H9 (cell line): ENCODE results near the gene ERC2. TPM values are rescaled to one million over a fixed set of nuclear protein-coding genes. Genes with fewer than 3 reads are reported as not detected.

Experiments used
- DNase-seq: peaks from one replicate; pipeline ENCODE4 v3.0.0-alpha.2; 2017
- H2AFZ ChIP-seq: one replicate; pipeline ENCODE4 v1.6.1; 2013; ENCODE audit warnings: mild to moderate bottlenecking, low read length, control low read depth, moderate library complexity
- H2AK5ac ChIP-seq: 2 replicates; pipeline ENCODE4 v1.6.1; 2013; ENCODE audit warnings: low read length, control low read depth, mixed read lengths; ENCODE audit not compliant: insufficient read length
- H2BK120ac ChIP-seq: one replicate; pipeline ENCODE4 v1.6.1; 2013; ENCODE audit warnings: low read depth, mild to moderate bottlenecking, low read length, control low read depth, inconsistent platforms; ENCODE audit not compliant: poor library complexity, severe bottlenecking
- H2BK12ac ChIP-seq: 2 replicates; pipeline ENCODE4 v1.6.1; 2013; ENCODE audit warnings: low read length, control low read depth, mixed read lengths, low read depth; ENCODE audit not compliant: insufficient read length
- H2BK15ac ChIP-seq: 2 replicates; pipeline ENCODE4 v1.6.1; 2013; ENCODE audit warnings: low read depth, low read length, control low read depth
- H2BK20ac ChIP-seq: one replicate; pipeline ENCODE4 v1.6.1; 2013; ENCODE audit warnings: low read depth, mild to moderate bottlenecking, low read length, control low read depth, inconsistent platforms; ENCODE audit not compliant: poor library complexity, severe bottlenecking
- H2BK5ac ChIP-seq: 2 replicates; pipeline ENCODE4 v1.6.1; 2013; ENCODE audit warnings: low read length, control low read depth, mixed read lengths; ENCODE audit not compliant: insufficient read length
- H3K14ac ChIP-seq: 2 replicates; pipeline ENCODE4 v1.6.1; 2013; ENCODE audit warnings: low read length, control low read depth; ENCODE audit not compliant: insufficient read depth
- H3K18ac ChIP-seq: 2 replicates; pipeline ENCODE4 v1.6.1; 2013; ENCODE audit warnings: low read depth, mild to moderate bottlenecking, mixed read lengths, low read length, control low read depth; ENCODE audit not compliant: insufficient read length
- H3K23ac ChIP-seq: 2 replicates; pipeline ENCODE4 v1.6.1; 2013; ENCODE audit warnings: low read length, control low read depth, mixed read lengths, low read depth; ENCODE audit not compliant: insufficient read length
- H3K23me2 ChIP-seq: 2 replicates; pipeline ENCODE4 v1.6.1; 2013; ENCODE audit warnings: low read depth, mild to moderate bottlenecking, mixed read lengths, low read length, control low read depth; ENCODE audit not compliant: insufficient read length, poor library complexity, severe bottlenecking
- H3K27ac ChIP-seq: 2 replicates; pipeline ENCODE4 v1.5.1; 2013; ENCODE audit warnings: low read length, control low read depth, mixed read lengths, low read depth; ENCODE audit not compliant: insufficient read length
- H3K27me3 ChIP-seq: 2 replicates; pipeline ENCODE4 v1.6.1; 2013; ENCODE audit warnings: low read length, control low read depth, inconsistent platforms; ENCODE audit not compliant: insufficient read depth
- H3K4ac ChIP-seq: 2 replicates; pipeline ENCODE4 v1.6.1; 2013; ENCODE audit warnings: low read depth, mild to moderate bottlenecking, control low read depth, inconsistent platforms, low read length, moderate library complexity
- H3K4me1 ChIP-seq: 2 replicates; pipeline ENCODE4 v1.6.1; 2013; ENCODE audit warnings: low read length, control low read depth, inconsistent platforms; ENCODE audit not compliant: insufficient read depth
- H3K4me2 ChIP-seq: 2 replicates; pipeline ENCODE4 v1.6.1; 2013; ENCODE audit warnings: low read length, control low read depth, mixed read lengths; ENCODE audit not compliant: insufficient read length, insufficient read depth
- H3K56ac ChIP-seq: 2 replicates; pipeline ENCODE4 v1.6.1; 2013; ENCODE audit warnings: low read depth, mild to moderate bottlenecking, mixed read lengths, low read length, control low read depth; ENCODE audit not compliant: insufficient read length
- H3K79me1 ChIP-seq: 2 replicates; pipeline ENCODE4 v1.6.1; 2013; ENCODE audit warnings: low read depth, mild to moderate bottlenecking, moderate library complexity, low read length, control low read depth, inconsistent platforms; ENCODE audit not compliant: insufficient read depth, poor library complexity, severe bottlenecking
- H3K79me2 ChIP-seq: 2 replicates; pipeline ENCODE4 v1.6.1; 2013; ENCODE audit warnings: low read length, control low read depth, inconsistent platforms; ENCODE audit not compliant: insufficient read depth
- H3K9ac ChIP-seq: 2 replicates; pipeline ENCODE4 v1.6.1; 2013; ENCODE audit warnings: low read length, control low read depth, mixed read lengths; ENCODE audit not compliant: insufficient read length; ENCODE audit errors: extremely low read depth
- H3K9me3 ChIP-seq: one replicate; pipeline ENCODE4 v1.6.1; 2013; ENCODE audit warnings: low read depth, low read length, inconsistent platforms; ENCODE audit not compliant: control insufficient read depth
- H3T11ph ChIP-seq: one replicate; pipeline ENCODE4 v1.6.1; 2013; ENCODE audit warnings: mild to moderate bottlenecking, low read length, control low read depth, inconsistent platforms
- H4K20me1 ChIP-seq: one replicate; pipeline ENCODE4 v1.6.1; 2013; ENCODE audit not compliant: control insufficient read depth, insufficient read length, insufficient read depth
- H4K5ac ChIP-seq: 2 replicates; pipeline ENCODE4 v1.6.1; 2013; ENCODE audit warnings: low read depth, mild to moderate bottlenecking, mixed read lengths, low read length, control low read depth; ENCODE audit not compliant: insufficient read length
- H4K8ac ChIP-seq: replicated peaks from 2 replicates; pipeline ENCODE4 v1.6.1; 2013; ENCODE audit warnings: low read length, control low read depth, mixed read lengths, low read depth; ENCODE audit not compliant: insufficient read length
- H4K91ac ChIP-seq: 2 replicates; pipeline ENCODE4 v1.6.1; 2013; ENCODE audit warnings: low read depth, mild to moderate bottlenecking, moderate library complexity, mixed read lengths, low read length, control low read depth; ENCODE audit not compliant: insufficient read length
- H3K27ac Mint-ChIP-seq, 3 experiments: 2 replicates in 2 of 3; 3 replicates in 1 of 3; pipeline ENCODE4 v1.8.0; 2020 to 2021; ENCODE audit warnings: mixed read lengths in 3 of 3, mild to moderate bottlenecking in 1 of 3, moderate library complexity in 1 of 3
- H3K27me3 Mint-ChIP-seq: 2 replicates; pipeline ENCODE4 v1.8.0; 2021; ENCODE audit warnings: low read depth, mild to moderate bottlenecking, moderate library complexity, mixed read lengths
- H3K36me3 Mint-ChIP-seq, 3 experiments: 2 replicates in 2 of 3; 3 replicates in 1 of 3; pipeline ENCODE4 v1.8.0; 2020 to 2021; ENCODE audit warnings: low read depth in 3 of 3, mixed read lengths in 3 of 3; ENCODE audit not compliant: insufficient read depth in 1 of 3
- H3K4me1 Mint-ChIP-seq, 2 experiments: 2 replicates each; pipeline ENCODE4 v1.8.0; 2020; ENCODE audit warnings: mixed read lengths in 2 of 2
- H3K4me3 Mint-ChIP-seq, 2 experiments: 2 replicates in 1 of 2; 3 replicates in 1 of 2; pipeline ENCODE4 v1.8.0; 2020 to 2021; ENCODE audit warnings: mild to moderate bottlenecking in 2 of 2, mixed read lengths in 2 of 2, moderate library complexity in 1 of 2
- H3K9me3 Mint-ChIP-seq, 2 experiments: 2 replicates in 1 of 2; 3 replicates in 1 of 2; pipeline ENCODE4 v1.8.0; 2020; ENCODE audit warnings: mild to moderate bottlenecking in 2 of 2, mixed read lengths in 2 of 2, moderate library complexity in 1 of 2
- WGBS: extraction: QIAGEN DNeasy Blood & Tissue Kit; methylation state at CpG from one replicate; pipeline ENCODE4 v1.1.7; 2013; ENCODE audit warnings: missing lambda C conversion rate, low lambda C conversion rate, mixed read lengths; ENCODE audit not compliant: insufficient read length; ENCODE audit errors: extremely low coverage; 5-methylcytosine and 5-hydroxymethylcytosine counted together
- total RNA-seq: library from RNA; stranded (reverse); gene quantifications from 2 replicates; pipeline ENCODE4 v1.2.1, GENCODE V29; 2021
- TF ChIP-seq, protein P1 (sequence below): fragments of 200-600 bp; sonication (generic); conservative IDR thresholded peaks from 3 replicates; pipeline ENCODE4 v1.8.0; 2021; ENCODE audit warnings: antibody characterized with exemption, mild to moderate bottlenecking

ERC2 gene
- total RNA-seq, 1 experiment from 2014 or later, result 15.4 TPM

DNA sequence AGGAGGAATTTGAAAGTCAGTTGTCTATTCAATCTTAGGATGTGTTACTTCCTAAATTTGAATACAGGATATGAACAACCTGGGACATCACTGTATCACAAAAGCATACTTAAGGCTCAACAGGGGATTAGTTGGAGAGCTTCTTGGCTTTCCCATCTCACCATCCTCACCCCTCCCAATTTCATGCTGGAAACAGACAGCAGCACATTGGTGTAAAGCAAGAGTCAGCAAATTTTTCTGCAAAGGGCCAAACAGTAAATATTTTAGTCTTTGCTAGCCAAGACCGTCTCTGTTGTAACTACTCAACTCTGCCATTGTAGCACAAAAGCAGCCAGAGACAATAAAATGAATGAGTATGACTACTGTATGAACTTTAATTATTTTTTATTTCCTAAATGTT lies 94.9 kb downstream of the ERC2 start:
- no peaks in the 10 kb centered on the region for H4K20me1 ChIP-seq
- no peak overlapping the region for H2BK12ac ChIP-seq
- no peak overlapping the region for H4K91ac ChIP-seq
- H3K4me3 Mint-ChIP-seq, result peak overlapping the region in 1 of 2 experiments; percentile 69; a peak in 2 of 5 replicates
- no peak for DNase-seq
- no peak overlapping the region for H3K14ac ChIP-seq
- no peak overlapping the region for H3K56ac ChIP-seq
- H3K18ac ChIP-seq, result no peak overlapping the region
- no peaks in the 10 kb centered on the region for H3K23me2 ChIP-seq
- H3K9me3 Mint-ChIP-seq, result peaks cover 3 to 24% of the 10 kb centered on the region in 2 experiments; a peak in 4 of 5 replicates
- peaks cover 7% of the 10 kb centered on the region for H3K9me3 ChIP-seq
- H4K8ac ChIP-seq, result no peak overlapping the region
- H3K79me1 ChIP-seq, result no peaks in the 10 kb centered on the region
- H3K27me3 Mint-ChIP-seq, result no peaks in the 10 kb centered on the region
- peaks cover 15 to 30% (median 25%) of the 10 kb centered on the region in 3 experiments; a peak in 6 of 7 replicates for H3K36me3 Mint-ChIP-seq
- no peak overlapping the region for H2AK5ac ChIP-seq
- no peak overlapping the region for H2BK5ac ChIP-seq
- H3T11ph ChIP-seq, result no peak overlapping the region
- no peak overlapping the region for H2AFZ ChIP-seq
- H3K4ac ChIP-seq, result no peak overlapping the region
- no peak overlapping the region for H3K4me2 ChIP-seq
- H3K27ac ChIP-seq, result peak overlapping the region; percentile 83
- H3K9ac ChIP-seq, result no peak overlapping the region
- peak overlapping the region; percentile 79 to 93 (median 80) for H3K27ac Mint-ChIP-seq
- H3K23ac ChIP-seq, result no peak overlapping the region
- no peak overlapping the region for H2BK120ac ChIP-seq
- peaks cover 24 to 29% of the 10 kb centered on the region in 2 experiments for H3K4me1 Mint-ChIP-seq
- no peak overlapping the region for H2BK15ac ChIP-seq
- no peaks in the 10 kb centered on the region for H3K79me2 ChIP-seq
- H3K27me3 ChIP-seq, result no peaks in the 10 kb centered on the region
- peaks cover 2% of the 10 kb centered on the region; the same call in 1 of the 2 replicates for H3K4me1 ChIP-seq
- TF ChIP-seq, protein P1, sequence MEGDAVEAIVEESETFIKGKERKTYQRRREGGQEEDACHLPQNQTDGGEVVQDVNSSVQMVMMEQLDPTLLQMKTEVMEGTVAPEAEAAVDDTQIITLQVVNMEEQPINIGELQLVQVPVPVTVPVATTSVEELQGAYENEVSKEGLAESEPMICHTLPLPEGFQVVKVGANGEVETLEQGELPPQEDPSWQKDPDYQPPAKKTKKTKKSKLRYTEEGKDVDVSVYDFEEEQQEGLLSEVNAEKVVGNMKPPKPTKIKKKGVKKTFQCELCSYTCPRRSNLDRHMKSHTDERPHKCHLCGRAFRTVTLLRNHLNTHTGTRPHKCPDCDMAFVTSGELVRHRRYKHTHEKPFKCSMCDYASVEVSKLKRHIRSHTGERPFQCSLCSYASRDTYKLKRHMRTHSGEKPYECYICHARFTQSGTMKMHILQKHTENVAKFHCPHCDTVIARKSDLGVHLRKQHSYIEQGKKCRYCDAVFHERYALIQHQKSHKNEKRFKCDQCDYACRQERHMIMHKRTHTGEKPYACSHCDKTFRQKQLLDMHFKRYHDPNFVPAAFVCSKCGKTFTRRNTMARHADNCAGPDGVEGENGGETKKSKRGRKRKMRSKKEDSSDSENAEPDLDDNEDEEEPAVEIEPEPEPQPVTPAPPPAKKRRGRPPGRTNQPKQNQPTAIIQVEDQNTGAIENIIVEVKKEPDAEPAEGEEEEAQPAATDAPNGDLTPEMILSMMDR, result no peak
- no peak overlapping the region for H2BK20ac ChIP-seq
- H4K5ac ChIP-seq, result no peak overlapping the region
- WGBS, result no CpG with 5 or more reads among the region's 1 CpG
